ENCODE data around the gene PPIA.
"Not testable (repeated sequence)": the region's sequence is repeated elsewhere in the genome, so short reads cannot be mapped to it uniquely, and the experiment has no call there.

DNA sequence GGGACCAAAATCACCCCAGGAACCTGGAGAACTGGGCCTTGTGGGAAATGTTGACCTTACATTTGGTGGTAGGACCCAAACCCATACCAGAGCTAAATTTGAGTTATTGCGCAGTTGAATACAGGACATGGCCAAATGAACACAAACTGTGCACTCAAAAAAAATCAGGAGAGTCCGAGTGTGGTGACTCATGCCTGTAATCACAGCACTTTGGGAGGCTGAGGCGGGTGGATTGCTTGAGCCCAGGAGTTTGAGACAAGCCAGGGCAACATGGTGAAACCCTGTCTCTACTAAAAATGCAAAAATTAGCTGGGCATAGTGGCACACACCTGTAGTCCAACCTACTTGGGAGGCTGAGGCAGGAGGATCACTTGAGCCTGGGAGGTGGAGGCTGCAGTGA is 11.3 kb upstream of the PPIA start:
- TF ChIP-seq CTCF (conservative IDR thresholded peaks at IDR 0.05; ENCODE audit: low read depth, low read length); EZH2 (IDR thresholded peaks at IDR 0.05; ENCODE audit: borderline replicate concordance, low read depth, low read length, poor library complexity, severe bottlenecking): not testable (repeated sequence)
